Measurements from ENCODE around the gene RNF220. TPM values are rescaled to one million over a fixed set of nuclear protein-coding genes. Genes with fewer than 3 reads are reported as not detected.

The RNF220 gene
- total RNA-seq, 6 donors from 2014 or later = 77.7 to 114 (median 91.1) TPM

GRCh38 chr1:44484155-44484688 is 79.2 kb downstream of the RNF220 start:
- Histone ChIP-seq H3K4me1 (peaks cover 7 to 14% (median 11%) of the 10 kb centered on the region in 4 donors), H3K27me3 (no peaks in the 10 kb centered on the region), H3K9me3 (no peaks in the 10 kb centered on the region), H3K36me3 (no peaks in the 10 kb centered on the region), H3K4me3 (no peak overlapping the region), H3K27ac (no peak overlapping the region)
- ATAC-seq (ENCODE audit: low FRiP score in 2 of 2) (peak; percentile 16 to 69), DNase-seq (peak in 1 of 2 donors; percentile 59)
- peak in 1 of 6 experiments; percentile 6 for TF ChIP-seq CTCF (IDR thresholded peaks at IDR 0.05)
- no peak for TF ChIP-seq POLR2A (IDR thresholded peaks at IDR 0.05)
- no peak for TF ChIP-seq EP300 (IDR thresholded peaks at IDR 0.05)
- TF ChIP-seq POLR2AphosphoS5 (IDR thresholded peaks at IDR 0.05) = no peak
- 45 to 57% methylated on average over 11 of the region's 11 CpGs for WGBS, 2 donors

GRCh38 chr1:44485229-44485933 is 80.3 kb downstream of the RNF220 start:
- Histone ChIP-seq H3K27me3 (no peaks in the 10 kb centered on the region), H3K36me3 (no peaks in the 10 kb centered on the region), H3K9me3 (no peaks in the 10 kb centered on the region), H3K27ac (peak overlapping the region; percentile 19 to 63 (median 54)), H3K4me1 (peaks cover 7 to 14% (median 11%) of the 10 kb centered on the region in 4 donors), H3K4me3 (no peak overlapping the region)
- WGBS, 2 donors = 51 to 57% methylated on average over 13 of the region's 13 CpGs
- TF ChIP-seq EP300 (IDR thresholded peaks at IDR 0.05) (no peak), CTCF (IDR thresholded peaks at IDR 0.05) (no peak), POLR2A (IDR thresholded peaks at IDR 0.05) (no peak), POLR2AphosphoS5 (IDR thresholded peaks at IDR 0.05) (no peak)
- DNase-seq (peak in 1 of 2 donors; percentile 47), ATAC-seq (ENCODE audit: low FRiP score in 2 of 2) (peak; percentile 75 to 90)

- Histone ChIP-seq H3K4me3 (no peak overlapping the region), H3K4me1 (peaks cover 7 to 14% (median 11%) of the 10 kb centered on the region in 4 donors), H3K27me3 (no peaks in the 10 kb centered on the region), H3K9me3 (no peaks in the 10 kb centered on the region), H3K27ac (peak overlapping the region; percentile 37 to 68 (median 46)), H3K36me3 (no peaks in the 10 kb centered on the region)
- DNase-seq (no peak), ATAC-seq (ENCODE audit: low FRiP score in 2 of 2) (peak in 1 of 2 donors; percentile 24)
- TF ChIP-seq EP300 (IDR thresholded peaks at IDR 0.05) (no peak), CTCF (IDR thresholded peaks at IDR 0.05) (no peak), POLR2A (IDR thresholded peaks at IDR 0.05) (no peak), POLR2AphosphoS5 (IDR thresholded peaks at IDR 0.05) (no peak)
- 55 to 67% methylated on average over 5 of the region's 5 CpGs for WGBS, 2 donors
Observed at GRCh38 chr1:44485934-44486460, 80.9 kb downstream of the RNF220 start.

- Histone ChIP-seq H3K27me3 (no peaks in the 10 kb centered on the region), H3K4me1 (peaks cover 6 to 11% (median 7%) of the 10 kb centered on the region in 4 donors), H3K9me3 (no peaks in the 10 kb centered on the region), H3K36me3 (no peaks in the 10 kb centered on the region), H3K4me3 (no peak overlapping the region), H3K27ac (no peak overlapping the region)
- 79 to 89% methylated on average over 5 of the region's 5 CpGs for WGBS, 2 donors
- TF ChIP-seq POLR2AphosphoS5 (IDR thresholded peaks at IDR 0.05) = no peak
- no peak for TF ChIP-seq EP300 (IDR thresholded peaks at IDR 0.05)
- TF ChIP-seq CTCF (IDR thresholded peaks at IDR 0.05) = no peak
- TF ChIP-seq POLR2A (IDR thresholded peaks at IDR 0.05) = no peak
- ATAC-seq (ENCODE audit: low FRiP score in 2 of 2) = no peak
- no peak for DNase-seq
Observed at GRCh38 chr1:44489481-44489880, 84.4 kb downstream of the RNF220 start.
